Testis (tissue), 2 donors: ENCODE measurements around the gene PSMC5.

ENCODE experiments used
- CTCF ChIP-seq, 3 experiments: fragments of 450-650 bp in 2 of 3; fragments of 200-600 bp in 1 of 3; sonication (generic) in 1 of 3; IDR thresholded peaks; one replicate each; pipeline ENCODE4 v1.5.1; 2016 to 2019; ENCODE audit warnings: antibody characterized with exemption in 3 of 3, mild to moderate bottlenecking in 2 of 3, moderate library complexity in 1 of 3
- POLR2A ChIP-seq: fragments of 450-650 bp; IDR thresholded peaks from one replicate; pipeline ENCODE4 v1.6.1; 2017; ENCODE audit warnings: antibody characterized with exemption, mild to moderate bottlenecking, moderate library complexity

DNA sequence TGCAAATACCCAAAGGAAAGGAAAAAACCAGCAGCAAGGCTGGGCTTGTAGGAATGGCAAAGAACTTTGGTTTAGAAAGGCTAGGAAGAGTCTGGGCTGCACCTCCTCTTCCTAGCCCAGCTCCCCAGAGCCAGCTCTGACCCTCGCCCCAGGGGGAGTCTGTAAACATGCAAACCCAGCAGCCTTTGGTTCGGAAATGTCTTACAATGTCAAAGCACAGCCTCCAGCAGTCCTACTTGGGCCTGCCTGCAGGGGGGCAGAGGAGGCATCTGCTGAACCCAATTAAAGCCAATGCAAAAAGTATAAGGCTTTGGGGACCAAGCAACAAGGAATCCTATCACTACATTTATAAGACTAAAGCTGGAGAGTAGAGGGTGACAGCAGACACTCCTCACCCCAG, 5.2 kb downstream of the PSMC5 start:
- no peak for TF ChIP-seq POLR2A
- TF ChIP-seq CTCF (IDR thresholded peaks at IDR 0.05) = no peak
